ENCODE measurements around the gene CABP4. TPM values are rescaled to one million over a fixed set of nuclear protein-coding genes. Genes with fewer than 3 reads are reported as not detected.

The CABP4 gene
- total RNA-seq, 4 donors from 2014 or later: 1.1 to 5.1 (median 1.8) TPM

DNA sequence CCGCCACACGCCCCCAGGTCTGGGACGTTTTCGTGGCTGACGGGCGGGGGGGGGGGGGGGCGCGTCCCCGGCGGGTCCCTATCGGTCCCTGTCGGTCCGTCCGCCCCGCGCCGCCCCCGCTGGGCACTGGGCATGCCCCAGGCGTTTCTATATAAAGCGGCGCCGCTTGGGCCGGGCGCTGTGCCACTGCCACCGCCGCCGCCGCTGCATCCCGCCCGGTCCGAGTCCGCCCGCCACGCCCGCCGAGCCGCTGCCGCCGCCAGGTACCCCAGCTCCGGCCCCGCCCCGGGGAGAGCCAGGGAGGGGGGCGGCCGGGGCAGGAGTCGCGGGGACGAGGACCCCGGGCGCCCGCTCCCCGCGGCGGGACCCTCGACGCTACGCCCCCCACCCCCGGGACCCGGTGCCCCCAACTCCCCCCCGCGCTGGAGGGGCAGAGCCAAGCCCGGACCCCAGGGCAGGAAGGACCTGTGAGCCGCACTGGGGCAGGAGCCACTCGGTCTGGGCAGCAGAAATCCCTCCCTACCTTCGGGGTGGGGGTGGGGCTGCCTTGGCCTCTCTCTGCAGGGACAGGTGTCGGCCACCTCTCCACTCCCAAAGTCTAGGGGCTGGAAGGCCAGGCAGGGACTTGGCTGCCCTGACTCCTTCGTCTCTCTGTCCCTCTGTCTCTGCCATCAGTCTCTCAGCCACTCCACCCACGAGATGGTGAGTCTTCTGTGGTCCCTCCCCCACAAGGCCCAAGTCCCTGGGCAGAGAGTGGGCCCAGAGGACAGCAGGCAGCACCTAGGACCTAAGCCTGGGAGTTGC is 39.5 kb upstream of the CABP4 start, which contains the start of gene CARNS1:
Gene CARNS1 (plus strand): TSS at position 178 of the 804 bp plus-strand sequence. CDS start 522 bp downstream, at position 700.
- TF ChIP-seq, protein P1, sequence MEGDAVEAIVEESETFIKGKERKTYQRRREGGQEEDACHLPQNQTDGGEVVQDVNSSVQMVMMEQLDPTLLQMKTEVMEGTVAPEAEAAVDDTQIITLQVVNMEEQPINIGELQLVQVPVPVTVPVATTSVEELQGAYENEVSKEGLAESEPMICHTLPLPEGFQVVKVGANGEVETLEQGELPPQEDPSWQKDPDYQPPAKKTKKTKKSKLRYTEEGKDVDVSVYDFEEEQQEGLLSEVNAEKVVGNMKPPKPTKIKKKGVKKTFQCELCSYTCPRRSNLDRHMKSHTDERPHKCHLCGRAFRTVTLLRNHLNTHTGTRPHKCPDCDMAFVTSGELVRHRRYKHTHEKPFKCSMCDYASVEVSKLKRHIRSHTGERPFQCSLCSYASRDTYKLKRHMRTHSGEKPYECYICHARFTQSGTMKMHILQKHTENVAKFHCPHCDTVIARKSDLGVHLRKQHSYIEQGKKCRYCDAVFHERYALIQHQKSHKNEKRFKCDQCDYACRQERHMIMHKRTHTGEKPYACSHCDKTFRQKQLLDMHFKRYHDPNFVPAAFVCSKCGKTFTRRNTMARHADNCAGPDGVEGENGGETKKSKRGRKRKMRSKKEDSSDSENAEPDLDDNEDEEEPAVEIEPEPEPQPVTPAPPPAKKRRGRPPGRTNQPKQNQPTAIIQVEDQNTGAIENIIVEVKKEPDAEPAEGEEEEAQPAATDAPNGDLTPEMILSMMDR (IDR thresholded peaks at IDR 0.05; ENCODE audit: low read depth): no peak

DNA sequence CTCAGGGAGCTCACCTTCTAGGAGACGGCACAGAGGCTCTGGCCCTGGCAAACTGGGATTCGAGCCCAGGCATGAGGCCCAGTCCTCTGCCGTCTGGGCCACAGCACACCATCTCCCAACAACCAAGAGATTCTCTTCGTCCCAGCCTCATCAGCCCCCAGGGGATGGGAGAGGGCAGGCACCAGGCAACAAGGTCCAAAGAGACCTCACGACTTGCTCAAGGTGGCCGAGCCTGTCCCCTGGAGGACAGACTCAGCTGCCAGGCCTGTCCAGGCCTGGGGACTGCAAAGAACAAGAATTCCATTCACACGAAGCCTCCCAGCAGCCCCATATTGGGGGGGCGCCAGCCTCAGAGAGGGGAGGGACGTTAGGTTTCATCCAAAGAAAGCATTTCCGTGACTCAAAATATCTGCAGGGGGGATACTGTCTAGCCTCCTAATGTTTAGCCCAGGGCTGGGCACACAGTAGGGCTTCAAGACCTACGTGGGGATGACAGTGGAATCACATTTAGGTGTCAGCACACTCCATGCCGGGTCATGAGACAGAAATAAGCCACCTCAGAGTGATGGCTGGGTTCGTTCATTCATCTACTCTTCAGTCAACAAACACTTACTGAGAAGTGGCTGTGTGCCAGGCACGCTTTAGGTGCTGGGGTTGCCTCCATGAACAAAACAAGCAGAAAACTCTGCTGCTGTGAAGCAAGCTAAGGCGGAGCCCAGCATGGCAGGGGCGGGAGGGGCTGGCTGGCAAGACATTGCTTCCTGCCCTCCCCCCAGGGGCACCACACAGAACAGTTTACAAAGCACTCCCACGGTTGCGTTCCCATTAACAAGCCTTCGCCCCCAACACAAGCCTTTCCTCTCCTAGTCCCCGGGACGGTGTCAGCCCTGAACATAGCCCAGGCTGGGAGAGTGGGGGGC is 38.5 kb upstream of the CABP4 start:
- TF ChIP-seq, protein P1 (IDR thresholded peaks at IDR 0.05; ENCODE audit: low read depth): no peak

DNA sequence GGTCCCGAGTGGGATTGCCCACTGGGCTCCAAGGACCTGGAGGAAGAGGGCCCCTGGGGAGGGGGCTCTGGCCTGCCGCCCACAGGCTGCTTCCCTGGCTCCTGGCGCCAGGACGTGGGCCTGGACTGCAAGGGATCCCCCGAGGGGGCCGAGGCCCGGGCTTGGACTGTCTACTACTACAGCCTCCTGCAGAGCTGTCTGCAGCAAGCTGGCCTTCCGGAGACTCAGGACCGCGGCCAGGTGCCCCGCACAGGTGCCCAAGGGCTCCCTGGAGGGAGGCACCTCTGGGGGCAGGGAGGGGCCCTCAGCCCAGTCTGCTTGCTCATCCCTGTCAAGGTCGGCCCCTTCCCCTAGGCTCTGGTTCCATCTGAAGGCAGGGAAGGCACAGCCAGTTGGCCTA is 37.7 kb upstream of the CABP4 start:
- TF ChIP-seq, protein P1 (IDR thresholded peaks at IDR 0.05; ENCODE audit: low read depth): no peak

DNA sequence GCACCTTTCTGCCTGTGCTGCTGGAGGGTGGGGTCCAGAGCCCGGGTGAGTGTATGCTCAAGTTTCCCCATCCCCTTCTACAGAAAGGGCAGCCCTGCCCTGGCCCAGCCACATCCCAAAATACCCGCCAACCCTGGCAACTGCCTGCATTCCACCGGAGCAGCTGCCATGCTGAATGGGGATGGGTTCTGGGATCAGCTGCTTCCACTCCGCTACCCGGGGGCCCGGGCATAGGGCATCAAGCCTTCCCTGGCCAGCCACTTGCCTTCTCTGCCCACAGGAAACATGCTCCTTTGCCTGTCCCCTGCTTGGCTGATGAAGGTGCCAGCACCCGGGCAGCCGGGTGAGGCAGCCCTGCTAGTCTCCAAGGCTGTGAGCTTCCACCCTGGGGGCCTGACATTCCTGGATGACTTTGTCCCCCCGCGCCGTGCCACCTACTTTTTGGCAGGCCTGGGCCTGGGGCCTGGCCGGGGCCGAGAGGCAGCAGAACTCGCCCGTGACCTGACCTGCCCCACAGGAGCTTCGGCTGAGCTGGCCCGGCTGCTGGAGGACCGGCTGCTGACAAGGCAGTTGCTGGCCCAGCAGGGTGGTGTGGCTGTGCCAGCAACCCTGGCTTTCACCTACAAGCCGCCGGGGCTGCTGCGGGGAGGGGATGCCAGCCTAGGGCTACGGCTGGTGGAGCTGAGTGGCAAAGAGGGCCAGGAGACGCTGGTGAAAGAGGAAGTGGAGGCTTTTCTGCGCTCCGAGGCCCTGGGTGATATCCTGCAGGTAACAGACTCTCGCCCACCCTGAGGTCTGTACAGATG is 36.5 kb upstream of the CABP4 start:
- TF ChIP-seq, protein P1 (IDR thresholded peaks at IDR 0.05; ENCODE audit: low read depth): no peak

DNA sequence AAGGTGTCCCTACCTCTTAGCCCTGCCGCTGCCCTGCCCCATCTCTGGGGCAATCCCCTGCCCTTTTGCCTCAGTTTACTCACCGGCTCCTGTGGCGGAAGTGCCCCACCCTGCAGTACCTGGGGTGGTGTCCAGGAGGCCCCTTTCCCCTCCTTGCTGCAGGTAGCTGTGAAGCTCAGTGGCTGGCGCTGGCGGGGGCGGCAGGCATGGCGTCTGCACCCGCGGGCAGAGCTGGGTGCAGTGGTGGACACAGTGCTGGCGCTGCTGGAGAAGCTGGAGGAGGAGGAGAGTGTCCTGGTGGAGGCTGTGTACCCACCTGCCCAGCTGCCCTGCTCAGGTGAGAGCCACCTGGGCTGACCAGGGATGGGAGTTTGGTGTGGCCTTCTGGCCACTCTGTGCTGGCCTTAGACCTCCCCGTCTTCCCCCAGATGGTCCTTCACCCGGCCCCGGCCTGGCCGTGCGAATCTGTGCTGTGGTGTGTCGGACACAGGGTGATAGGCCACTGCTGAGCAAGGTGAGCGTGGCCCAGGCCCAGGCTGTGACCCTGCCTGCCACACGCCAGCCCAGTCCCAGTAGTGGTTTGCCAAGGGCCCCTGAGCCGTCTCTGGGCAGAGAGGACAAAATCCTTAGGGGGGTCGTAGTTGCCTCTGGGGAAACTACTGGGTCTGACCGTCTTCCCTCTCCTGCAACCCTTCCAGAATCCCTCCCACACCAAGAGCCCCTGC is 35.7 kb upstream of the CABP4 start:
- TF ChIP-seq, protein P1 (IDR thresholded peaks at IDR 0.05; ENCODE audit: low read depth): no peak

DNA sequence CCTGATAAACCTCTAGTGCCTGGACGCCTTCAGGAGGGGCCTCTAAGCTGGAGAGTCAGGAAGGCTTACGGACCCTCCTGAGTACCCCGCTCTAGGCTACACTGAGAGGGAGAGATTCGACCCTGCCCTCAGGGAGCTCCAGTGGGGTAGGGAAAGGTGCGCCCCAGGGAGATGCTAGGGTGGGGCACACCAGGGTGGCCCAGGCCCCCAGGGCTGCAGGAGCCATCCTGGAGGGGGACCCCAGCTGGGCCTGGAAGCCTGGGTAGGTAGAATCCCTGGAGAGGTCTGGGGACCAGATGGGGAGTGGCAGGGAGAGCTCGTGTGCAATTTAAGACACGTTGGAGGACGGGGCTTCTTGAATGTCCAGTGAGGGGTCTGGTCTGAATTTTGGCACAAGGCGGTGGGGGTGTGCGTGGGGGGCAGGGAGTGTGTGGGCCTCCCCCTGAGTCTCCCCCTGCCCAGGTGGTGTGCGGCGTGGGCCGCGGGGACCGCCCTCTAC is 35.0 kb upstream of the CABP4 start:
- TF ChIP-seq, protein P1 (IDR thresholded peaks at IDR 0.05; ENCODE audit: low read depth): no peak

Measured in subcutaneous adipose tissue (tissue), 4 donors.